Astrocyte of the cerebellum (primary cell): ENCODE data around the gene SUPT20HL1.
"Not testable (repeated sequence)": the region's sequence is repeated elsewhere in the genome, so short reads cannot be mapped to it uniquely, and the experiment has no call there.

Experiments
- DNase-seq: peaks from one replicate; pipeline ENCODE4 v3.0.0-alpha.2; 2011; ENCODE audit warnings: low read depth
- H3K4me3 ChIP-seq: 2 replicates; pipeline ENCODE4 v1.5.1; 2011; ENCODE audit warnings: mild to moderate bottlenecking, low read depth, low read length, moderate library complexity
- CTCF ChIP-seq: IDR thresholded peaks from 2 replicates; pipeline ENCODE4 v1.5.1; 2012; ENCODE audit warnings: low read length, low read depth, moderate library complexity, mild to moderate bottlenecking; ENCODE audit errors: missing control alignments
- in situ Hi-C: cut with HindIII; loops from 2 replicates; pipeline ENCODE4 v1.10.0; 2017; ENCODE audit warnings: low sequenced_read_pairs

SUPT20HL1 gene

GRCh38 chrX:24357106-24357505 is 3.3 kb upstream of the SUPT20HL1 start:
- DNase-seq = no peak
- H3K4me3 ChIP-seq = no peak overlapping the region
- in situ Hi-C loops = no loop called here
- TF ChIP-seq CTCF = no peak

- in situ Hi-C loops, DNase-seq, H3K4me3 ChIP-seq: not testable (repeated sequence)
These were observed 1.8 kb downstream of the SUPT20HL1 start for GRCh38 chrX:24362089-24362745.

GRCh38 chrX:24363432-24364181 is 3.2 kb downstream of the SUPT20HL1 start:
- in situ Hi-C loops, H3K4me3 ChIP-seq, DNase-seq: not testable (repeated sequence)

- in situ Hi-C loops = no loop called here
- DNase-seq = no peak
- no peak for TF ChIP-seq CTCF
- no peak overlapping the region for H3K4me3 ChIP-seq
These were observed 3.9 kb downstream of the SUPT20HL1 start for GRCh38 chrX:24364326-24364725.

GRCh38 chrX:24364851-24365538 is 4.6 kb downstream of the SUPT20HL1 start:
- no peak overlapping the region for H3K4me3 ChIP-seq
- DNase-seq = no peak
- in situ Hi-C loops = no loop called here
- TF ChIP-seq CTCF = no peak

- DNase-seq, in situ Hi-C loops, H3K4me3 ChIP-seq: not testable (repeated sequence)
These were observed 6.4 kb downstream of the SUPT20HL1 start for GRCh38 chrX:24366762-24367400.

- H3K4me3 ChIP-seq = no peak overlapping the region
- in situ Hi-C loops = no loop called here
- no peak for TF ChIP-seq CTCF
- DNase-seq = no peak
These were observed 9.4 kb downstream of the SUPT20HL1 start for GRCh38 chrX:24369816-24370215.
